HCT116 (cell line): Measurements from ENCODE around the gene FABP3. TPM values are rescaled to one million over a fixed set of nuclear protein-coding genes. Genes with fewer than 3 reads are reported as not detected.

ENCODE experiments used
- ATAC-seq: fragments of 200-7000 bp; cut with Tn5 transposase; 2 replicates; pipeline ENCODE4 v1.9.1; 2020; ENCODE audit warnings: mild to moderate bottlenecking, moderate library complexity
- BruUV-seq: library from RNA; stranded (reverse); fragments of 400-500 nt; replicated peaks from 2 replicates; lab custom pipeline; 2021; lab: Mats Ljungman, UMichigan
- CTCF ChIA-PET: fragments of 300-600 bp; sonication (Branson Sonifier 250); formaldehyde crosslinking; loops from one replicate; lab custom pipeline; 2021; ENCODE audit warnings: antibody characterized with exemption; lab: Charles Lee
- POLR2A ChIA-PET: fragments of 300-600, 350-600 bp; sonication (Branson Sonifier 250); formaldehyde crosslinking; loops from one replicate; lab custom pipeline; 2021; ENCODE audit warnings: antibody characterized with exemption; lab: Charles Lee
- RAD21 ChIA-PET, 2 experiments: fragments of 300-600 bp; sonication (Branson Sonifier 250); formaldehyde crosslinking; loops; one replicate each; lab custom pipeline; 2023; ENCODE audit warnings: low total read pairs in 2 of 2; ENCODE audit not compliant: uncharacterized antibody in 2 of 2, unreplicated experiment in 2 of 2, low non-redundant PET in 1 of 2; lab: Charles Lee
- DNase-seq: peaks from one replicate; pipeline ENCODE4 v3.0.0-alpha.2; 2010; ENCODE audit warnings: low read depth, low spot score
- H2AFZ ChIP-seq: fragments of 200-600 bp; shearing (Covaris generic), sonication (generic); 2 replicates; pipeline ENCODE4 v1.6.1; 2017; ENCODE audit warnings: low read depth, mixed run types, mixed read lengths, antibody characterized with exemption, low read length; ENCODE audit not compliant: poor library complexity, severe bottlenecking
- H3K27ac ChIP-seq: 2 replicates; pipeline ENCODE4 v1.5.1; 2012; ENCODE audit warnings: low read depth, low read length
- H3K27me3 ChIP-seq: fragments of 200-600 bp; sonication (generic); 2 replicates; pipeline ENCODE4 v1.6.1; 2016; ENCODE audit warnings: mixed run types, low read length, mixed read lengths; ENCODE audit not compliant: insufficient read depth
- H3K36me3 ChIP-seq, 2 experiments: fragments of 200-500 bp in 1 of 2; fragments of 200-600 bp in 1 of 2; sonication (Bioruptor generic) in 1 of 2; sonication (generic) in 1 of 2; 2 replicates each; pipeline versions ENCODE4 v1.5.1 to v1.6.1; 2014 to 2016; ENCODE audit warnings: low read length in 2 of 2, inconsistent platforms in 1 of 2, mixed read lengths in 1 of 2, mixed run types in 1 of 2; ENCODE audit not compliant: insufficient read depth in 2 of 2, control insufficient read depth in 1 of 2
- H3K4me1 ChIP-seq, 2 experiments: fragments of 200-600 bp in 1 of 2; sonication (generic) in 1 of 2; 2 replicates each; pipeline versions ENCODE4 v1.5.1 to v1.6.1; 2012 to 2017; ENCODE audit warnings: low read length in 2 of 2, inconsistent platforms in 1 of 2, mild to moderate bottlenecking in 1 of 2, mixed read lengths in 1 of 2, mixed run types in 1 of 2, moderate library complexity in 1 of 2; ENCODE audit not compliant: insufficient read depth in 2 of 2, control insufficient read depth in 1 of 2
- H3K4me2 ChIP-seq: fragments of 200-600 bp; sonication (generic); 2 replicates; pipeline ENCODE4 v1.6.1; 2017; ENCODE audit warnings: mixed run types, low read length, mixed read lengths
- H3K4me3 ChIP-seq, 2 experiments: fragments of 200-600 bp in 1 of 2; sonication (generic) in 1 of 2; replicated peaks in 1 of 2; 2 replicates each; pipeline ENCODE4 v1.5.1; 2011 to 2016; ENCODE audit warnings: low read length in 2 of 2, control low read depth in 1 of 2, low read depth in 1 of 2, mild to moderate bottlenecking in 1 of 2, mixed read lengths in 1 of 2, mixed run types in 1 of 2
- H3K79me2 ChIP-seq: fragments of 200-600 bp; sonication (generic); 2 replicates; pipeline ENCODE4 v1.6.1; 2017; ENCODE audit warnings: mild to moderate bottlenecking, mixed run types, low read length, moderate library complexity, mixed read lengths; ENCODE audit not compliant: insufficient read depth
- H3K9ac ChIP-seq: fragments of 200-600 bp; sonication (generic); 2 replicates; pipeline ENCODE4 v1.6.1; 2016; ENCODE audit warnings: low read length, mixed read lengths
- H3K9me2 ChIP-seq: fragments of 200-600 bp; sonication (generic), shearing (Covaris generic); 2 replicates; pipeline ENCODE4 v1.6.1; 2017; ENCODE audit warnings: mixed run types, mild to moderate bottlenecking, moderate library complexity; ENCODE audit not compliant: insufficient read depth
- H3K9me3 ChIP-seq, 2 experiments: fragments of 200-500 bp in 1 of 2; fragments of 200-600 bp in 1 of 2; sonication (Bioruptor generic) in 1 of 2; sonication (generic) in 1 of 2; 2 replicates each; pipeline ENCODE4 v1.6.1; 2014 to 2017; ENCODE audit warnings: low read length in 2 of 2, mixed read lengths in 2 of 2, inconsistent platforms in 1 of 2, low read depth in 1 of 2, mild to moderate bottlenecking in 1 of 2, mixed run types in 1 of 2, moderate library complexity in 1 of 2; ENCODE audit not compliant: control insufficient read depth in 1 of 2, insufficient read depth in 1 of 2
- H4K20me1 ChIP-seq: fragments of 200-600 bp; sonication (generic), shearing (Covaris generic); 2 replicates; pipeline ENCODE4 v1.6.1; 2017; ENCODE audit warnings: mixed run types, mild to moderate bottlenecking, moderate library complexity; ENCODE audit not compliant: insufficient read depth
- CBX3 ChIP-seq: IDR thresholded peaks from 2 replicates; pipeline ENCODE4 v1.6.1; 2012; ENCODE audit warnings: low read depth
- CEBPB ChIP-seq: IDR thresholded peaks from 2 replicates; pipeline ENCODE4 v1.6.1; 2012; ENCODE audit warnings: low read depth
- CTCF ChIP-seq, 3 experiments: fragments of 200-600 bp in 1 of 3; sonication (generic) in 1 of 3; IDR thresholded peaks in 2 of 3; conservative IDR thresholded peaks in 1 of 3; 2 replicates each; pipeline ENCODE4 v1.5.1; 2012 to 2017; ENCODE audit warnings: low read depth in 2 of 3, low read length in 2 of 3, antibody characterized with exemption in 1 of 3, borderline replicate concordance in 1 of 3, control low read depth in 1 of 3, mild to moderate bottlenecking in 1 of 3, mixed read lengths in 1 of 3, mixed run types in 1 of 3, moderate library complexity in 1 of 3; ENCODE audit not compliant: insufficient read depth in 1 of 3
- ELF1 ChIP-seq: IDR thresholded peaks from 2 replicates; pipeline ENCODE4 v1.6.1; 2012; ENCODE audit warnings: low read depth, borderline replicate concordance
- FOSL1 ChIP-seq: IDR thresholded peaks from 2 replicates; pipeline ENCODE4 v1.6.1; 2012; ENCODE audit warnings: low read depth
- POLR2A ChIP-seq: IDR thresholded peaks from 2 replicates; pipeline ENCODE4 v1.7.0; 2011; ENCODE audit warnings: borderline replicate concordance; ENCODE audit not compliant: insufficient read depth, insufficient read length; ENCODE audit errors: extremely low read depth
- RAD21 ChIP-seq: IDR thresholded peaks from 2 replicates; pipeline ENCODE4 v1.6.1; 2012; ENCODE audit warnings: low read depth, mild to moderate bottlenecking
- REST ChIP-seq: IDR thresholded peaks from 2 replicates; pipeline ENCODE4 v1.6.1; 2012; ENCODE audit warnings: low read depth
- SP1 ChIP-seq: IDR thresholded peaks from 2 replicates; pipeline ENCODE4 v1.6.1; 2012; ENCODE audit warnings: low read depth
- SRF ChIP-seq: IDR thresholded peaks from 2 replicates; pipeline ENCODE4 v1.6.1; 2012; ENCODE audit warnings: low read depth
- YY1 ChIP-seq: IDR thresholded peaks from 2 replicates; pipeline ENCODE4 v1.6.1; 2011; ENCODE audit warnings: low read length, low read depth, moderate library complexity, mild to moderate bottlenecking; ENCODE audit not compliant: insufficient replicate concordance; ENCODE audit errors: extremely low read depth
- intact Hi-C: fragments of 100-400 bp; cut with micrococcal nuclease; formaldehyde crosslinking; loops from 2 replicates; pipeline ENCODE4 v1.10.0; 2022
- total RNA-seq: library from RNA; stranded (reverse); gene quantifications from one replicate; pipeline ENCODE4 v1.2.1, GENCODE V29; 2021; ENCODE audit not compliant: unreplicated experiment

Gene FABP3
- total RNA-seq, 1 experiment from 2014 or later = not detected

- no peak for TF ChIP-seq CEBPB
- no peak for TF ChIP-seq SRF
- no peak for TF ChIP-seq REST
- no peak for TF ChIP-seq ELF1
- TF ChIP-seq CBX3 = peak; percentile 29; the same call in 1 of the 2 replicates
- no peak for TF ChIP-seq POLR2A
- TF ChIP-seq RAD21 = peak; percentile 84
- no peak; the same call in 1 of the 2 replicates for TF ChIP-seq SP1
- TF ChIP-seq CTCF (IDR thresholded peaks at IDR 0.05 in 2 of 3, conservative IDR thresholded peaks at IDR 0.05 in 1 of 3; ENCODE audit: borderline replicate concordance in 1 of 3, insufficient read depth in 1 of 3, low read depth in 2 of 3, low read length in 2 of 3) = peak; percentile 70 to 86 (median 75)
- TF ChIP-seq FOSL1 = no peak
- no peak for TF ChIP-seq YY1
- ChIA-PET POLR2A (interaction anchor here (0.5 to 1.8 kb wide), 3 partner anchors 12 to 152 kb away, joined by 3 to 4 read pairs (median 3); no protein-coding TSS in a partner anchor), RAD21 (interaction anchor here (0.6 to 2.4 kb wide), 5 partner anchors 24 to 153 kb away, joined by 3 to 12 read pairs (median 8); no protein-coding TSS in a partner anchor), CTCF (interaction anchor here (0.6 to 4.2 kb wide), 9 partner anchors 12 to 392 kb away, joined by 3 to 98 read pairs (median 4); no protein-coding TSS in a partner anchor)
- H2AFZ ChIP-seq = no peak overlapping the region
- H3K9ac ChIP-seq = no peak overlapping the region
- DNase-seq (peak; percentile 55), ATAC-seq (peak; percentile 45)
- peak overlapping the region in 1 of 2 experiments; percentile 10; a peak in 1 of 4 replicates for H3K4me3 ChIP-seq
- no peaks in the 10 kb centered on the region for H3K79me2 ChIP-seq
- intact Hi-C loops = loop anchor here (1.0 kb wide), 1 partner anchor 153 kb away; no protein-coding TSS in a partner anchor
- H3K4me1 ChIP-seq = peaks cover 6 to 46% of the 10 kb centered on the region in 2 experiments; a peak in 2 of 4 replicates
- H3K9me2 ChIP-seq = no peaks in the 10 kb centered on the region
- no peaks in the 10 kb centered on the region for H3K9me3 ChIP-seq
- H3K27ac ChIP-seq = peak overlapping the region; percentile 5; the same call in 1 of the 2 replicates
- no peaks in the 10 kb centered on the region for H3K36me3 ChIP-seq
- H4K20me1 ChIP-seq = no peaks in the 10 kb centered on the region
- no TSS peak for BruUV-seq
- no peaks in the 10 kb centered on the region for H3K27me3 ChIP-seq
- peak overlapping the region; percentile 62 for H3K4me2 ChIP-seq
Observed at GRCh38 chr1:31396633-31397351, 23.9 kb upstream of the FABP3 start.
